Left lung (tissue), 10 donors: ENCODE data around the gene EVI5L. TPM values are rescaled to one million over a fixed set of nuclear protein-coding genes. Genes with fewer than 3 reads are reported as not detected.

Experiments
- ATAC-seq: fragments of 200-7000 bp; cut with Tn5 transposase; one replicate; pipeline ENCODE4 v1.9.1; 2020; ENCODE audit warnings: moderate library complexity
- DNase-seq, 4 donors: peaks; one replicate each; pipeline ENCODE4 v3.0.0-alpha.2; 2013 to 2020
- H3K27ac ChIP-seq, 2 donors: fragments of 200-600 bp; sonication (generic) in 1 of 2; one replicate each; pipeline versions ENCODE4 v1.5.0 to v1.8.0; 2020 to 2021
- H3K27me3 ChIP-seq, 2 donors: fragments of 200-600 bp; sonication (generic) in 1 of 2; one replicate each; pipeline versions ENCODE4 v1.5.0 to v1.8.0; 2020 to 2021
- H3K36me3 ChIP-seq, 2 donors: fragments of 200-600 bp; sonication (generic) in 1 of 2; one replicate each; pipeline versions ENCODE4 v1.5.0 to v1.8.0; 2020 to 2021
- H3K4me1 ChIP-seq, 2 donors: fragments of 200-600 bp; one replicate each; pipeline ENCODE4 v1.8.0; 2021
- H3K4me3 ChIP-seq, 2 donors: fragments of 200-600 bp; sonication (generic) in 1 of 2; one replicate each; pipeline versions ENCODE4 v1.5.0 to v1.8.0; 2020 to 2021; ENCODE audit warnings: mild to moderate bottlenecking in 1 of 2
- H3K9me3 ChIP-seq, 2 donors: fragments of 200-600 bp; sonication (generic) in 1 of 2; one replicate each; pipeline versions ENCODE4 v1.5.0 to v1.8.0; 2020 to 2021
- intact Hi-C, 2 donors: fragments of 100-400 bp; cut with DNase I; formaldehyde crosslinking; loops; one replicate each; pipeline versions ENCODE4 v1.11.2 to v1.14.2; 2022
- polyA plus RNA-seq, 6 donors: library from polyadenylated mRNA; unstranded; fragments of 120-200 nt; gene quantifications; one replicate each; pipeline ENCODE4 v1.2.1, GENCODE V29; 2013; ENCODE audit not compliant: insufficient read length in 6 of 6
- total RNA-seq, 2 donors: library from RNA; stranded (reverse); fragmentation: NEBNext Ultra II Directional; extraction: Animal tissue kit (Norgen Biotek cat#: 25700); gene quantifications; one replicate each; pipeline ENCODE4 v1.2.1, GENCODE V29; 2021
- TF ChIP-seq, protein P1 (sequence below), 2 donors: fragments of 200-600 bp; sonication (generic) in 1 of 2; IDR thresholded peaks; one replicate each; pipeline versions ENCODE4 v1.5.0 to v1.8.0; 2021; ENCODE audit warnings: antibody characterized with exemption in 2 of 2
- donor health status: DM: no; HTN: yes; CAD: no.
- donor health status: DM: no; HTN: no; CAD: no.

EVI5L gene
- total and polyA plus RNA-seq, 8 donors: 11.3 to 18.1 (median 14.8) TPM

DNA sequence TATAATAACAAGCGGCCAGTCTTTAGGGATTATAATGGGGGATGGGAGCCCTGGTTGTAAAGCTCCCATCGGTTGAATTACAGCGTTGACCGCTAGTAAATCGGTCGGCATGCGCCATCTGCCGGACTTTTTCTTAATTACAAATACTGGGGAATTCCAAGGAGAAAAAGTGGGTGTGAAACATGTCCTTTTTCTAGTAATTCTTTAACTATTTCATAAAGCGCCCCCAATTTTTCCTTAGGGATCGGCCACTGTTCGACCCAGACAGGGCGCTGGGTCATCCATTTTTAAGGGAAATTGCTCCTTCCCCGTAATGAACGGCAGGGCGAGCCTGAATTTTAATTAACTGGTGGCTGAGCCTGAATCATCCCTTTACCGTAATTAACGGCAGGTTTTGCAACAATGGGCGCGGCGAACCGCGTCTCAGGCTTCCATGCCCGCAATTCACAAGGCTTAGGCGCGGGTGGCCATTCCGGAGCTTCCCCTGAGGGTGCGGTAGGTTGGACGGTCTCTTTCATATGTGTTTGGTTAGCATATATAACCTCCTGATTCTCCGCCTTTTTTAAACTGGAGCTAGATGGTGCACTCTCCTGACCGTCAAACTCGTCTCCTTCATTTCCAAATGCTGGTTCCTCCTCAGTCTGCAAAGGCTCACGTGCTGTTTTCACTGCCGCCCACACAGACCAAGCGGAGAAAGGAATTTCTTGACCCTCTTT is 30.2 kb upstream of the EVI5L start:
- Histone ChIP-seq H3K4me1 (peaks cover 0 to 11% of the 10 kb centered on the region in 2 donors), H3K27me3 (peaks cover 0 to 13% of the 10 kb centered on the region in 2 donors), H3K4me3 (peak overlapping the region in 1 of 2 donors; percentile 30), H3K27ac (peak overlapping the region in 1 of 2 donors; percentile 81), H3K36me3 (no peaks in the 10 kb centered on the region), H3K9me3 (peaks cover 0 to 7% of the 10 kb centered on the region in 2 donors)
- peak; percentile 98 for ATAC-seq
- intact Hi-C loops: loop anchor here in 1 of 2 donors (10.0 kb wide), 2 partner anchors 115 to 235 kb away; partner anchors contain the start of gene TRAPPC5
- TF ChIP-seq, protein P1, sequence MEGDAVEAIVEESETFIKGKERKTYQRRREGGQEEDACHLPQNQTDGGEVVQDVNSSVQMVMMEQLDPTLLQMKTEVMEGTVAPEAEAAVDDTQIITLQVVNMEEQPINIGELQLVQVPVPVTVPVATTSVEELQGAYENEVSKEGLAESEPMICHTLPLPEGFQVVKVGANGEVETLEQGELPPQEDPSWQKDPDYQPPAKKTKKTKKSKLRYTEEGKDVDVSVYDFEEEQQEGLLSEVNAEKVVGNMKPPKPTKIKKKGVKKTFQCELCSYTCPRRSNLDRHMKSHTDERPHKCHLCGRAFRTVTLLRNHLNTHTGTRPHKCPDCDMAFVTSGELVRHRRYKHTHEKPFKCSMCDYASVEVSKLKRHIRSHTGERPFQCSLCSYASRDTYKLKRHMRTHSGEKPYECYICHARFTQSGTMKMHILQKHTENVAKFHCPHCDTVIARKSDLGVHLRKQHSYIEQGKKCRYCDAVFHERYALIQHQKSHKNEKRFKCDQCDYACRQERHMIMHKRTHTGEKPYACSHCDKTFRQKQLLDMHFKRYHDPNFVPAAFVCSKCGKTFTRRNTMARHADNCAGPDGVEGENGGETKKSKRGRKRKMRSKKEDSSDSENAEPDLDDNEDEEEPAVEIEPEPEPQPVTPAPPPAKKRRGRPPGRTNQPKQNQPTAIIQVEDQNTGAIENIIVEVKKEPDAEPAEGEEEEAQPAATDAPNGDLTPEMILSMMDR (IDR thresholded peaks at IDR 0.05): peak; percentile 41 to 66
- DNase-seq: peak; percentile 51 to 85 (median 73)

DNA sequence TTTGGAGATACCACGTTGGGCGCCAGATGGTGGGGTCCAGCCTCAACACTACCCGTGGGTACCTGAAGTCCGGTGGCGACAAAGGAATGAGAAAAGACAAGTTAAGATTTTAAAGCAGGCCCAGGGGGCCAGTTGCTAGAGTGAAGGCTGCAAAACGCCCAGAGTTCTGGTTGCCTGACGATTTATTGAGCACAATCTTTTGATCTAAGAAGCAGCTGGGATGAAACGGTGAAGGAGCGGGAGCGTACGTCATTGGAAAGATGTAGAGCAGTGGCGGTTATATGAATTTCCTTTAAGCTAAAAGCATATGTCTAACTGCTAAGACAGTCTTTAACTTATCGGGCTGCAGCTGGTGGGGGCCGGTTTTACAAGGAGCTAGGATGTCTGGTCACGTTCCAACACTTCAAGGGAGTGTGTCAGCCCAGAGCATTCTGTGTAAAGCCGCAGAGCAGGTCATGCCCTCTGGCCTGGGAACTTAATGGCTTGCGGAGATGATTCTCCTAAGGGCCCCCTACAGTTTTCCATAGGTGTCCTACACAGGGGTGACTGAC is 28.9 kb upstream of the EVI5L start:
- no peak overlapping the region for H3K27ac ChIP-seq
- peaks cover 0 to 7% of the 10 kb centered on the region in 2 donors for H3K9me3 ChIP-seq
- TF ChIP-seq, protein P1 (IDR thresholded peaks at IDR 0.05): no peak
- H3K4me1 ChIP-seq: peaks cover 0 to 11% of the 10 kb centered on the region in 2 donors
- DNase-seq (no peak), ATAC-seq (no peak)
- H3K36me3 ChIP-seq: no peaks in the 10 kb centered on the region
- no peak overlapping the region for H3K4me3 ChIP-seq
- intact Hi-C loops: loop anchor here in 1 of 2 donors (10.0 kb wide), 1 partner anchor 236 kb away; no protein-coding TSS in a partner anchor
- peaks cover 0 to 13% of the 10 kb centered on the region in 2 donors for H3K27me3 ChIP-seq

DNA sequence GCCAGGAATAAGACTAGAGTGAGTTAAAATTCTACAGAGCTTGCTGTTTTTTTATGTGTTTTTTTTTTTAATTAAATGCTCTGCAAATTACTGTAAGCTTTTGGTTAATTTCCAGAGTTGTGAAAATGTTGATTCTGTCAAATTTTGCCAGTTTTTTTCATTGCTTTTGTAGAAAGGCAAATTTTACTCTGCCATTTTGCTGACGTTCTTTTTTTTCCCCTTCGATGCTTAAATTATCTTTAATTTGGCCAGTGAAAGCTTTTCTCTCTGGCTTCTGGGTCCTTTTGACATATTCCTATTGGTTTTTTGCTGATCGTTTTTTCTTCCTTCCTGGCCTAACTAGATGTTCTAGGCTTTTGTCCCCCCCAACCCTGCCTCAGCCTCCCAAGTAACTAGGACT is 23.8 kb upstream of the EVI5L start:
- Histone ChIP-seq H3K4me1 (no peaks in the 10 kb centered on the region), H3K36me3 (no peaks in the 10 kb centered on the region), H3K27me3 (no peaks in the 10 kb centered on the region), H3K27ac (no peak overlapping the region), H3K9me3 (peaks cover 0 to 13% of the 10 kb centered on the region in 2 donors), H3K4me3 (no peak overlapping the region)
- DNase-seq (no peak), ATAC-seq (no peak)
- TF ChIP-seq, protein P1 (IDR thresholded peaks at IDR 0.05): no peak
- intact Hi-C loops: loop anchor here in 1 of 2 donors (10.0 kb wide), 1 partner anchor 241 kb away; no protein-coding TSS in a partner anchor

DNA sequence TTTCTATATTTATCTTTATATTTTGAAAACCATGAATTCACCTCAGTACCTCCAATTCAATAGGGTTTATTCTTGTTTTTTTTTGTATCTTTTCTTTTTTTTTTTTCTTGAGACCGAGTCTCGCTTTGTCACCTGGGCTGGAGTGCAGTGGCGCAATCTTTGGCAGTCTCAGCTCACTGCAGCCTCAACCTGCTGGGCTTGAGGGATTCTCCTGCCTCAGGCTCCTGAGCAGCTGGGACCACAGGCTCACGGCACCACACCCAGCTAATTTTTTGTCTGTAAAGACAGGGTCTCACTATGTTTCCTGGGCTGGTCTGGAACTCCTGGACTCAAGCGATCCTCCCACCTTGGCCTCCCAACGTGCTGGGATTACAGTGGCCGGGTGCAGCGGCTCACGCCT is 23.1 kb upstream of the EVI5L start:
- Histone ChIP-seq H3K4me1 (no peaks in the 10 kb centered on the region), H3K27me3 (no peaks in the 10 kb centered on the region), H3K36me3 (no peaks in the 10 kb centered on the region), H3K27ac (no peak overlapping the region), H3K4me3 (no peak overlapping the region), H3K9me3 (peaks cover 0 to 18% of the 10 kb centered on the region in 2 donors)
- TF ChIP-seq, protein P1 (IDR thresholded peaks at IDR 0.05): no peak
- intact Hi-C loops: loop anchor here in 1 of 2 donors (10.0 kb wide), 1 partner anchor 242 kb away; no protein-coding TSS in a partner anchor
- no peak for DNase-seq
- peak; percentile 34 for ATAC-seq

DNA sequence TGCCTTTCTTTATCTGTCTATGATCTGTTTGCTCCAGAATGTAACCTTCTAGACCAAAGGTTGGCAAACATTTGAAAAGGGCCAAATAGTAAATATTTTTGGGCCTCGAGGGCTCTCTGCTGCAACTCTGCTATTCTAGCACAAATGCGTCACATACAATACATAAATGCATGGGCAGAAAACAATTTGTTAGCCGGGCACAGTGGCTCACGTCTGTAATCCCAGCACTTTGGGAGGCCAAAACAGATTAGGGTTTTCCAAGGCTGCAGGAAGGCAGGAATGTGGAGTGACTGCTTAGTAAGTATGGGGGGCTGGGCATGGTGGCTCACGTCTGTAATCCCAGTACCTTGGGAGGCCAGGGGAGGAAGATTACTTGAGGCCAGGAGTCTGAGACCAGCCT is 21.9 kb upstream of the EVI5L start:
- intact Hi-C loops: loop anchor here in 1 of 2 donors (10.0 kb wide), 1 partner anchor 243 kb away; no protein-coding TSS in a partner anchor
- ATAC-seq: no peak
- Histone ChIP-seq H3K4me1 (no peaks in the 10 kb centered on the region), H3K36me3 (no peaks in the 10 kb centered on the region), H3K4me3 (no peak overlapping the region), H3K27me3 (no peaks in the 10 kb centered on the region), H3K27ac (no peak overlapping the region), H3K9me3 (peaks cover 0 to 24% of the 10 kb centered on the region in 2 donors)
- TF ChIP-seq, protein P1 (IDR thresholded peaks at IDR 0.05): no peak
- no peak for DNase-seq
